ENCODE data around the gene SLC22A15.

- TF ChIP-seq CTCF (IDR thresholded peaks at IDR 0.05; ENCODE audit: insufficient read depth, low read length) (no peak), POLR2AphosphoS5 (IDR thresholded peaks at IDR 0.05; ENCODE audit: low read depth) (no peak), GABPA (IDR thresholded peaks at IDR 0.05; ENCODE audit: low read depth) (no peak), REST (IDR thresholded peaks at IDR 0.05; ENCODE audit: insufficient replicate concordance, low read depth) (no peak)
These were observed 6.1 kb downstream of the SLC22A15 start for GRCh38 chr1:115982400-115982799.

Data from HL-60 (cell line).